Astrocyte (in vitro differentiated cells and primary cell): ENCODE measurements around the gene SNX5.

ENCODE experiments used
- CTCF ChIP-seq: IDR thresholded peaks from 2 replicates; pipeline ENCODE4 v1.5.1; 2011; ENCODE audit warnings: low read depth, mild to moderate bottlenecking, inconsistent platforms, low read length, moderate library complexity; ENCODE audit not compliant: insufficient read depth
- EZH2 ChIP-seq: IDR thresholded peaks from 2 replicates; pipeline ENCODE4 v1.6.1; 2012; ENCODE audit warnings: mild to moderate bottlenecking, low read length, inconsistent platforms; ENCODE audit not compliant: insufficient read depth

GRCh38 chr20:17892189-17892938 lies 76.2 kb downstream of the SNX5 start:
- TF ChIP-seq CTCF = no peak
- no peak for TF ChIP-seq EZH2
